ENCODE measurements around the gene BBLN.

BBLN gene

GRCh38 chr9:128164307-128164885 is 4.3 kb downstream of the BBLN start:
- DNase-seq, result no peak

- DNase-seq, result no peak
Observed at GRCh38 chr9:128166169-128166568, 6.1 kb downstream of the BBLN start.

- DNase-seq, result no peak
Observed at GRCh38 chr9:128167209-128167608, 7.1 kb downstream of the BBLN start.

- peak; percentile 63 for DNase-seq
Observed at GRCh38 chr9:128168731-128169308, 8.8 kb downstream of the BBLN start.

GRCh38 chr9:128169492-128169891 is 9.4 kb downstream of the BBLN start:
- no peak for DNase-seq

- DNase-seq, result peak; percentile 45
Observed at GRCh38 chr9:128169925-128170324, 9.9 kb downstream of the BBLN start.

- DNase-seq, result no peak
Observed at GRCh38 chr9:128174062-128174461, 14.0 kb downstream of the BBLN start.

GRCh38 chr9:128175102-128175563 is 15.1 kb downstream of the BBLN start:
- DNase-seq, result no peak

GRCh38 chr9:128175726-128176125 is 15.7 kb downstream of the BBLN start:
- DNase-seq, result no peak

- no peak for DNase-seq
Observed at GRCh38 chr9:128178806-128179431, 18.9 kb downstream of the BBLN start.

- DNase-seq, result no peak
Observed at GRCh38 chr9:128180001-128180400, 19.9 kb downstream of the BBLN start.

GRCh38 chr9:128180447-128180846 is 20.4 kb downstream of the BBLN start:
- no peak for DNase-seq

- peak; percentile 42 for DNase-seq
Observed at GRCh38 chr9:128181480-128181879, 21.4 kb downstream of the BBLN start.

GRCh38 chr9:128182893-128183588 is 23.0 kb downstream of the BBLN start:
- no peak for DNase-seq

GRCh38 chr9:128185979-128186965 is 26.2 kb downstream of the BBLN start:
- DNase-seq, result no peak

- no peak for DNase-seq
Observed at GRCh38 chr9:128187361-128187760, 27.3 kb downstream of the BBLN start.

GRCh38 chr9:128188209-128188608 is 28.1 kb downstream of the BBLN start:
- DNase-seq, result no peak

GRCh38 chr9:128190013-128190412 is 29.9 kb downstream of the BBLN start:
- no peak for DNase-seq

- no peak for DNase-seq
Observed at GRCh38 chr9:128190516-128191405, 30.7 kb downstream of the BBLN start.

GRCh38 chr9:128191406-128192046 is 31.5 kb downstream of the BBLN start, which contains the start of gene CIZ1:
CIZ1 (minus strand) TSS chr9:128191572; CDS start chr9:128190857, 715 bp downstream.
- DNase-seq, result peak; percentile 92
